NCI-H2107 treated with DMSO at 0.1 percent for 48 hours (cell line): ENCODE measurements around the gene PPA2.
A peak's percentile ranks its signal among the peaks of the same experiment; 100 is the strongest.
"Not testable (repeated sequence)": the region's sequence is repeated elsewhere in the genome, so short reads cannot be mapped to it uniquely, and the experiment has no call there.

Experiments used
- DNase-seq: peaks from one replicate; lab custom pipeline; 2025; ENCODE audit not compliant: unreplicated experiment; lab: John Stamatoyannopoulos, UW

PPA2 gene

GRCh38 chr4:105460306-105460705, 13.6 kb downstream of the PPA2 start:
- DNase-seq: no peak

GRCh38 chr4:105458541-105458940, 15.3 kb downstream of the PPA2 start:
- not testable (repeated sequence) for DNase-seq

GRCh38 chr4:105458001-105458400, 15.9 kb downstream of the PPA2 start:
- DNase-seq: no peak

- DNase-seq: peak; percentile 40
These were observed 17.9 kb downstream of the PPA2 start for GRCh38 chr4:105455998-105456397.

GRCh38 chr4:105455182-105455581, 18.7 kb downstream of the PPA2 start:
- no peak for DNase-seq

GRCh38 chr4:105453550-105454205, 20.2 kb downstream of the PPA2 start:
- DNase-seq: no peak

GRCh38 chr4:105451346-105451745, 22.5 kb downstream of the PPA2 start:
- peak; percentile 89 for DNase-seq

GRCh38 chr4:105440890-105441289, 33.0 kb downstream of the PPA2 start:
- DNase-seq: no peak

GRCh38 chr4:105437637-105438036, 36.2 kb downstream of the PPA2 start:
- no peak for DNase-seq

- DNase-seq: no peak
These were observed 37.4 kb downstream of the PPA2 start for GRCh38 chr4:105436414-105436813.

- no peak for DNase-seq
These were observed 38.9 kb downstream of the PPA2 start for GRCh38 chr4:105434940-105435339.

GRCh38 chr4:105433421-105433820, 40.4 kb downstream of the PPA2 start:
- no peak for DNase-seq

- no peak for DNase-seq
These were observed 41.4 kb downstream of the PPA2 start for GRCh38 chr4:105432438-105432837.

GRCh38 chr4:105430811-105431210, 43.1 kb downstream of the PPA2 start:
- DNase-seq: no peak

- no peak for DNase-seq
These were observed 47.5 kb downstream of the PPA2 start for GRCh38 chr4:105426187-105426897.

GRCh38 chr4:105422207-105422920, 51.5 kb downstream of the PPA2 start:
- no peak for DNase-seq

GRCh38 chr4:105417624-105418023, 56.2 kb downstream of the PPA2 start:
- no peak for DNase-seq

GRCh38 chr4:105415281-105415744, 58.5 kb downstream of the PPA2 start:
- no peak for DNase-seq

GRCh38 chr4:105414316-105414715, 59.5 kb downstream of the PPA2 start:
- no peak for DNase-seq

GRCh38 chr4:105409135-105409534, 64.7 kb downstream of the PPA2 start:
- DNase-seq: not testable (repeated sequence)

- DNase-seq: no peak
These were observed 72.8 kb downstream of the PPA2 start for GRCh38 chr4:105400901-105401677.
